Activated naive CD4-positive, alpha-beta T cell treated with anti-CD3 and anti-CD28 coated beads, Interleukin-2, amount 50 U/mL, for 16 hours (primary cell): Measurements from ENCODE around the gene PDE8A.
A peak's percentile ranks its signal among the peaks of the same experiment; 100 is the strongest.
"Not testable (repeated sequence)": the region's sequence is repeated elsewhere in the genome, so short reads cannot be mapped to it uniquely, and the experiment has no call there.

Experiments
- DNase-seq: peaks from one replicate; pipeline ENCODE4 v3.0.0-alpha.2; 2020

PDE8A gene

DNA sequence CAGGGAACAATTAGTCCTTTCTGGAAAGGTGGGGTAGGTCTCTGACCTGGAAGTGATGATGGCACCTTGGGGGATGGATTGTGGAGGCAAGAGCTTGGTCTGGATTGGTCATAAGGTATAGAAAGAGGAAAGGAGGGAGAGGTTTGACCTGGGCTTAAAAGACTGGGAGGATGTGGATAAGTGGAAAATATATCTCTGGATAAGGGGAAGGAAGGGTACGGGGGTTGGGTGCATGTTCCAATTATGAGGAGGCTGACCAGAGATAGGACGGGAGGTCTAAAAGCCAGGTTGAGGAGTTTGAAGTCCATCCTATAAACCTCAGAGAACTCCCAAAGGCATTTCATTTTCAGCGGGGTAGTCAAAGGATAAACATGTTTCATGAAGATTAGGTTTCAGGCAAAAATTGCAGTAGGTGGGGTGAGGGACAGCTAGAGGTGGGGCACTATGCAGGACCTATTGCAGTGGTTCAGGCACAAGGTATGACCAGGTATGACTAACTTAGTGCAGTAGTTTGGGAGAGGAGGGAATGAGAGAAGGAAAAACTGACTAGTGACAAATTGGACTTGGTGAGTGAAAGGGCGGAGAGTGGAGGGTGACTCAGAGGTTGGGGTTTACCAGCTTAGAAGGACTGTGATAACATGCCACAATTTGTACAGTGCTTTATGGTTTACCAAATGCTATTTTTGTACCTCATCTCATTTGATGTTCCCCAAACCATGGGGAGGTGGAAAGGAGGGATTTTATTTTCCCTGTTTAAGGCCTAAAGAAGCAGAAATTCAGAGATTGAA is 10.7 kb downstream of the PDE8A start:
- DNase-seq = peak; percentile 46

DNA sequence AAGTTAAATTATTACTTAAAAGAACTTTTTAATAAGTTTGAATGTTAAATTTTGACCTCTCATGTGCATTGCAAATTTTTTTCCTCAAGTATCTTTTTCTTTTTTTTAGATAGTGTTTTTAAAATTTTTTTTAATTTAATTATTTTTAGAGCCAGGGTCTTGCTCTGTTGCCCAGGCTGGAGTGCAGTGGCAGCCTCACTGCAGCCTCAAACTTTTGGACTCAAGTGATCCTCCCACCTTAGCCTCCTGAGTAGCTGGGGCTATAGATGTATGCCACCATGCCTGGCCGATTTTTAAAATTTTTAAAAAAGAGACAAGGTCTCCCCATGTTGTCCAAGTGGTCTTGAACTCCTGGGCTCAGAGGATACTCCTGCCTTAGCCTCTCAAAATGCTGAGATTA is 14.4 kb downstream of the PDE8A start:
- no peak for DNase-seq

DNA sequence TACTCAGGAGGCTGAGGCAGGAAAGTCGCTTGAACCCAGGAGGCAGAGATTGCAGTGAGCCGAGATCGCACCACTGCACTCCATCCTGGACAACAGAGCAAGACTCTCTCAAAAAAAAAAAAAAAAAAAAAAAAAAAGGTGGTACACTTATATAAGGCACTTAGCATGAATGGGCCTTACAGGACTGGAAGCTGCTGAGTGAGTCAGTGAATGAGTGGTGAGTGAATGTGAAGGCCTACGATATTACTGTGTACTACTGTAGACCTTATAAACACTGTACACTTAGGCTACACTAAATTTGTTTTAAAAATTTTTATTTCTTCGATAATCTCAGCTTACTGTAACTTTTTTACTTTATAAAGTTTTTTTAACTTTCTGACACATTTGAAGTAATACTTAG is 15.1 kb downstream of the PDE8A start:
- not testable (repeated sequence) for DNase-seq

DNA sequence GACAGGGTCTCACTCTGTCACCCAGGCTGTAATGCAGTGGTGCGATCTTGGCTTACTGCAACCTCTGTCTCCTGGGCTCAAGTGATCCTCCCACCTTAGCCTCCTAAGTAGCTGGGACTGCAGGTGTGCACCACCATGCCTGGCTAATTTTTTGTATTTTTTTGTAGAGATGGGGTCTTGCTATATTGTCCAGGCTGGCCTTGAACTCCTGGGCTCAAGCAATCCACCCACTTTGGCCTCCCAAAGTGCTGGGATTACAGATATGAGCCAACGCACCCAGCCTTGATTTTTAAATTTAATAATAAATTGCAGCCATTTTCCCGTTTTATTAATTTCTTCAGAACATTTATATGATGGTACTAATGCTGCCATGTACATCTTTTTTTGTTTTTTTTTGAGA is 15.6 kb downstream of the PDE8A start:
- not testable (repeated sequence) for DNase-seq

DNA sequence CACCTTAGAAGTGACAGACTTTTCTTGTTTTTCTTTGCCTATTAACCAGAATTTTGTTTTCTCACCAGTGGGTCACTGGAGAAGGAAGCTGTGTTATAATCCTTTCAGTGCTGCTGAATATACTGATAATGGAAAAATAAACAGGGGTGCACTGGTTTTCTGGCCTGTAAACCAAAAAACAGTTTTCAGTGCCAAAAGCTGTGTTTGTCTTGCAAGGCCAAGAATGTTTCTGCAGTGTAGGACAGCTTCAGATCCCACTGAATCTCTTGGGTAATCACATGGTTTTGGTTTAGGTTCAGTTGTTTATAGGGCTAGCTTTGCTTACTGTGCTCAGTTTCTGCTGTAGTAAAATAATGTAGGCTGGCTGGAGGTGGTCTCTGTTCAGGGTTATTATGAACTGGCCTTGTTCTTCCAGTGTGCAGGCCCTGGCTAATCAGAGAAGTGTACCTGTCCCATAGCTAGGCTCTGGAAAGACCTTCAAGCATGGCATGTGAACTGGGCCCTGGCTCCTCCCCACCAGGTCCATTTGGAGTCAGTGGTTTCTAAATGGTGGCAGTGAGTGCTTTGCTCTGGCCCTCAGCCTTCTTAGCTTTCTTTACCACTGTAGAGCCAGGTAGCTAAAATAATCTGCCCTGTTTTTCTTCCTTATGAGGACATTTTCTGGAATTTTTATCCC is 18.7 kb downstream of the PDE8A start:
- no peak for DNase-seq

DNA sequence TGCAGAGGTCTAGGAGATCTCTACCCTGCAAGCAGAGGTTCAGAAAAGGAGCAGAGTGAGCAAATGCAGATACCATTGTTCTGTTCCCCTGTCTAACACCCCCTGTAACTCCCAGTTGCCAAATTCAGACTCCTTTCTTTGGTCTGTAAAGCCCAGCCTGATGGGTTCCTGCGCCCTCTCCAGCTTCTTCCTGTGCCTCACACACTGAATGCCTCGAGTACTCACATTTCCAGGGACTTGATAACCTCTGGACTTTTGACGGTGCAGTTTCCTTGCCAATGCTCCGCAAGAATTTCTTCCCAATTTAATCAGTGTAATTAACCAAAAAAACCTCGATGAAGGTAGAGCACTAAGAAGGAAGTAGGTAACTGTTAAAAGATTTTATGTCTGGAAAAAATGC is 19.3 kb downstream of the PDE8A start:
- no peak for DNase-seq

DNA sequence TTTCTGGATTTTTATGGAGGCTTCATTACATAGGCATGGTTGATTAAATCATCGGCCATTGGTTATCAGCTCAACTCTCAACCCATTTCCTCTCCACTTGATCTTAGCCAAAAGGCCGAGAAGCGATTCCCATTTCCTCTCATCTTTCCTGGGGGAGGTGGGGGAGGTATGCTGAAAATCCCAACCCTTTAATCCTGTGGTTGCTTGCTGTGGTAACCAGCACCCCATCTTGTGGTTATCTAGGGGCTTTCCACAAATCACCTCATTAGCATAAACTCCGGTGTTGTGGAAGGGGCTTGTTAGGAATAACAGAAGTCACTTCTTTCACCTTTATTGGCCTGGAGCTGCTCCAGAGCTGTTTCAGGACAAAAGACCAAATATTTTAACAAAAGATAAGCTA is 20.9 kb downstream of the PDE8A start:
- no peak for DNase-seq

DNA sequence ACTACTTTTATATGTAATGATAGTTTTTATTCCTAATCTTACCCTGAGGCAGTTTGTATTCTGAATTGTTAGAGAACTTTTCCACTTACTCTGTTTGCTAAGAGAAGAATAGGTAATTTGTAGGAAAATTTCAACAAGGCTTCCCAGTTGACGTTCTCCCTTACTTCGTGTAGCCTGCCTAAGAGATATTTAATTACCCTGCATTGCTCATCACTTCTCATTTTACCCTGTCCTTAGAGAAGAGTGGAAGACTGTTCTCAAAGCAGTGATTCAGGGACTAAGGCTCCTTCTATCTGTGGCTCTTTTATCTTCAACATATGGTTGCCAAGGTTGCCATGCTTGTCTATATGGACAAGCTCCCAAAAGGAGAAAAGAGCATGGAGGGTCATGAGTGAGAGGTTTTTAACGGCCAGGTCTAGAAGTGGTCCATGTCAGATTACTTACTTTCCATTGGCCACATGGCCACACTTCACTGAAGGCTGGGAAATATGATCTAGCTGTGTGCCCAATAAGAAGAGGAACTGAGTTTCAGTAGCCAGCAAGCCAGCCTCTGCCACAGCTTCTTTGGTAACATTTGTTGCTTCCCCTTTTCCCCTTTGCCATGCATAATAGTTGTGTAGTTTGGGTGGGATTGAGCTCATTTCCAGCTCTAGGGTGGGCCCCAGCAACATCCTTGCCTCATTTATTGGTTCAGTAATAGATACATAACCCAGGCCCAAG is 22.1 kb downstream of the PDE8A start:
- no peak for DNase-seq

DNA sequence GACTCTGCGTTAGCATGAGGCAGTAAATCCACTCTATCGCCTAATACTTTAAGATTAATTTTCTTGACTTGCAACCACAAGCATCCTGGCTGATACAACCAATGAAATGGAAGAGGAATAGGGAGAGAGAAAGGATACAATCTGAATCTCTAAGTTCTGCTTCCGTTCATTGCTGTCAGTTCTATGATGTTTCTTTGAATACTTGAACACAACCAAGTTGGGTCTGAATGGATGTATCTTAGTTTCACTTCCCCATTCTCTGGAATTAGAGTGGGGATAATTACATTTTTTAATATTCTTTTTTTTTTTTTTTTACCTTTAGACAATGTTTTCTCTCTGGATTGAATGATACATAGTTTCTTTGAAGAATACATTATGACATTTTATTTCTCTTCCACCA is 22.9 kb downstream of the PDE8A start:
- no peak for DNase-seq

DNA sequence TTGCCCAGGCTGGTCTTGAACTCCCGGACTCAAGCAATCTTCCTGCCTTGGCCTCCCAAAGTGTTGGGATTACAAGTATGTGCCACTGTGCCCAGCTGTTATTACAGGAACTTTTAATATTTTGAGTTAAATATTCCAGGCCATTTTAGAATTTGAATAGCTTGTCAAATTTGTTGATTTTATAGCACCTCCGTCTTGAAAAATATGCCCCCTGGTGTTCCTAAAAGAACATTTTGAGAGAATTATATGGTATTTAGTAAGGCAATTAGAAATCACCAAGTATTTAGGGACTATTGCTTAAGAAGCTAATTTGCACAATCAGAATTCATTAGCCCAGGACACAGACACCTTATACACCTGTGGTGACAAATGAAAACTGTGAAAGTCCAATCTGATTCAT is 23.7 kb downstream of the PDE8A start:
- DNase-seq = no peak

DNA sequence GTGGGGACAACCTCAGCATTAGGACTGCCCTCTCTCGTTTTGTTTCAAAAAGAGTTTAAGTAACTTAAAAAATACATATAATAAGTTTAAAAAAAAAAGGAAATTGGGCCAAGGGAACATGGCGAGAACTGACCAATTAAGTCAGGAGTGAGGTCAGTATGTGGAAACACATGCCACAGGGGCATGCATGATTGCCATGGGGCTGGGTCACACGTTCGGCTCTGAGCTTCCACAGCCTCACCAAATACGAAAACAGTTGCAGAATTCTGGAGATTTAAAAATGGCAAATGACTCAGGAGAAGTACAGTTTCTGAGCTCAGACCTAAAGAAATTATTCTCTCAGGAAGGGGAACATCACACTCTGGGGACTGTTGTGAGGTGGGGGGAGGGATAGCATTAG is 24.1 kb downstream of the PDE8A start:
- DNase-seq = no peak

DNA sequence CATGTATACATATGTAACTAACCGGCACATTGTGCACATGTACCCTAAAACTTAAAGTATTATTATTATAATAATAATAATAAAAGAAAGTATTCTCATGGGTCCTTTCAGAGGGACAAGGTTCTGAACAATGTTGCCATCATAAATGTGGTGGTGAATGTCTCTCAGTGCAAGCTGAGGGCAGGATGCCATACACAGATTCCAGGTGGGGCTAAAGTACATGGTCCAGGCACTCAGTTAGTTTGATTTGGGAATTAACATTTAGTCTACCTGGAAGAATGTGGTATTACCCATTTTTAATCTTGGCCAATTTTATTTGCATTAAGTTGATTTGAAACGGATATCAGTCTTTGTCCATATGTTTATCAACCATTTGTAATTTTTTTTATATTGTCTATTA is 24.5 kb downstream of the PDE8A start:
- DNase-seq = no peak

DNA sequence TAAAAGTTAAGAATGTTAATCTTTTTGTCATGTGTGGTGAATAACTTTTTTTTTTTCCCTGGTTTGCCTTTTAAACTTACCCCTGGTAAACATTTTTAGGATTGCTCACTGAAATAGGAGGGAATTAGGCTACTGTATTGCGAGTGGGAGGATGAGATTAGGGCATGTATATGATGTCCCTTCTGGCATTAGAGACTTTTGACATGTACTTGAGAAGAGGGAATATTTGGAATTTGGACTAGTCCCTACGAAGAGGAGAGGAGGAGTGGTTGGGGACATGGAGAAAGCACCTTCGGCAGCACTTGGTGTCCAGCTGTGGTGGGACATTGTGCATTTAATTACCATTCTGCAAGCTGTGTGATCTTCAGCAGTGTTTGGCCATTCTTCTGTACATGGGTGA is 25.0 kb downstream of the PDE8A start:
- no peak for DNase-seq

DNA sequence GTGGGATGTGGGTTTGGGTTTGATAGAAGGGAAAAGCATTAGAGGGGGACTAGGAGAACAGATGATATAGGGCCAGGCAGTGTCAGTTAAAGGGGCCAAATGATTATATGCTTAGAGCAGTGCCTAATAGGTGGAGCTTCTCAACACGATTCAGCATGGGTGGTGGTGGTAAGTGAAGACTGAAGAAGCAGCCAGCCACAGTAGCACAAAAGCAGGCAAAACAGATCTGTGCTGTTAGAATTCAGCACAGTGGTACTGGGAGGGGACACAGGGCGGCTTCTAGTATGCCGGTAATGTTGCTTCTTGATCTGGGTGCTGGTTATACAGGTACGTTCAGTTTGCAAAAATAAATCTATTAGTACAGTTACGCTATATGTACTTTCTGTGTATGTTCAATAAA is 25.5 kb downstream of the PDE8A start:
- no peak for DNase-seq

DNA sequence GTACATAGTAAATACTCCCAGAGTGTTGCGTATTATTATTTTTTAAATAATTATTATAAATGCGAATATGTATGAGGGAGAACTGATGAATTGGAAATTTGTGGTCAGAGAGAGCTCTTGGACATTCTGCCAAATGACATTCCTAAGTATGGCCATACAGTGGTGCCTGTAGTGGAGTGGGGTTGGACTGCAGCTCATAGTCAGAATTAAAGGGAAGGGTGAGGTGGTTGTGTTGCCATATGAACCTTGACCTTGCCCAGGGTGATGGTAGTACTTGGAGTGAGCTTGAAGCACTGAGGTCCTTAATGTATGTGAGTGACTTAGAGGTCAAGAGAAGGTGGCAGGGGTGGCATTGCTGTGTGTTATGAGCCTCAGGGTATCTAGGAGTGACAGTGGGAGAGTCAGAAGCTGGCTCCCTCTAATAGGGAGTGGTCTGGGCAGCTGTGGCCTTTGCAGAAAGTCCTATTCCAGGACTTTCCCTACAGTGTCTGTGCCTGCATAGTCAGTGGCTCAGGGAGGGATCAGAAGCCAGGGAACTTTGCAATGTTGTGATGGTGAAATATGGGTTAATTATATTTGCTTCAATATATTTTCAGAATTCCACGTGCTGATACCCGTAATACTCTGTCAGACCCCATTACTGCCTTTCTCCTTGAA is 26.2 kb downstream of the PDE8A start:
- no peak for DNase-seq

DNA sequence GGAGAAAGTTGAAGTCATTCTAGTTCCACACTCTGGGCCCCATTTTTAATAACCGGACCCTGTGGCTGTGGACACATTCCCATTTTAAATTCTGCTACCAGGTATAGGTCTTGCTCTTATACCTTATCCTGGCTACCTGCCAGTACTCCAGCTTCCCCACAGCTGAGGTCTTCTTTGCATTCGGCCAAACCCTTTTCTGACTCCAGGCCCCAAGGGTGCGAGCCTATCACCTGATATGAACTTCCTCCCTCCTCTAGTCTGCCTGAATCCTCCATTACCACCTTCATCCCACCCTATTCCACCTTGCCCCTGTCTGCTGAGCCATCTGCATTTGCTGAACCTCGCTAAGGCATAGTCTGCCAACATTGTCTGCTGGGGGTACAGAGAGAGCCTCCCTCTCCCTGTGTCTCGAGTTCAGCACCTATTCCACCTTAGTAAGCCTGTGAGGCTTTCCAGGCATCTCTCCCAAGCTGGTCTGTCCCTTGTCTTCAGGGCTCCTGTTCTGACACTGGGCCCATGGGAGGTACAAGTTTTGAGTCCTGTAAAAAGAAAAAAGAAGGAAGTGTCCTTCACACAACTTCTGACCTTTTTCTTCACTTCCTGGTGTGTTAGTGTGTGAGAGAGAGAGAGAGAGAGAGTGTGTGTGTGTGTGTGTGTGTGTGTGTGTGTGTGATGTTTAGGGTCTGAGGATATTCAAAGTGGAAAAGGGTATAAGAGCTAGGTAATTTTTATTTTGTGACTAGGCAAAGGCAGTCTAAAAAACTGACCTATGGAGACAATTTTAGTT is 27.0 kb downstream of the PDE8A start:
- DNase-seq = no peak

DNA sequence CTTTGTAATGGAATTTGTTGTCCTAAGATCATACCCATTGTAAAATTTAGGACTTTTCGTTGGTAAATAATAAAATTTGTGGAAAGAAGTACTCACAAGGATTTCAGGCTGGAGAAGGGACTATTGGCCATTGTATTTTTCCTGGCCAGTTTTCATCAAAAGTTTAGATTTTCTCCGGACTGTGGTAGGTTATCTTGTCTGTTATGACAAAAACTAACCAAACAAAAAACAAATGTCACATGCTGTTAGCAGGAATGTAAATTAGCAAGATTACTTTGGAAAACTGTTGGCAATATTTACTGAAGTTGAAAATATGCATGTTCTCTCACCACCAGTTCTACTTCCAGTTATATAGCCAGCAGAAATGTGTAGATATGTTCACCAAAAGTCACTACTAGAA is 27.8 kb downstream of the PDE8A start:
- no peak for DNase-seq

DNA sequence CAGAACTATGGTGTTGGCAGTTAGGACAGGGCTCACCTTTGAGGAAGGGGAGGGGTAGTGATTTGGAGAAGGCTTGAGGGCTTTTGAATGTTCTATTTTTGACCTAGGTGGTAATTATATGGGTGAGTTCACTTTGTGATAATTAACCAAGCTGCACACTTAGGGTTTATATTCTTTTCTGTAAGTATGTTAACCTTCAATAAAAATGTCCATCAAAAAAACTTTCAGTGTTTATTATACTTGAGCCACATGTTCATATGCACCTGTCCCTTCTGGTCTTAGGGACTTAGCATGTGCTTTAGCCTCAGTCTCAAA is 28.4 kb downstream of the PDE8A start:
- no peak for DNase-seq

DNA sequence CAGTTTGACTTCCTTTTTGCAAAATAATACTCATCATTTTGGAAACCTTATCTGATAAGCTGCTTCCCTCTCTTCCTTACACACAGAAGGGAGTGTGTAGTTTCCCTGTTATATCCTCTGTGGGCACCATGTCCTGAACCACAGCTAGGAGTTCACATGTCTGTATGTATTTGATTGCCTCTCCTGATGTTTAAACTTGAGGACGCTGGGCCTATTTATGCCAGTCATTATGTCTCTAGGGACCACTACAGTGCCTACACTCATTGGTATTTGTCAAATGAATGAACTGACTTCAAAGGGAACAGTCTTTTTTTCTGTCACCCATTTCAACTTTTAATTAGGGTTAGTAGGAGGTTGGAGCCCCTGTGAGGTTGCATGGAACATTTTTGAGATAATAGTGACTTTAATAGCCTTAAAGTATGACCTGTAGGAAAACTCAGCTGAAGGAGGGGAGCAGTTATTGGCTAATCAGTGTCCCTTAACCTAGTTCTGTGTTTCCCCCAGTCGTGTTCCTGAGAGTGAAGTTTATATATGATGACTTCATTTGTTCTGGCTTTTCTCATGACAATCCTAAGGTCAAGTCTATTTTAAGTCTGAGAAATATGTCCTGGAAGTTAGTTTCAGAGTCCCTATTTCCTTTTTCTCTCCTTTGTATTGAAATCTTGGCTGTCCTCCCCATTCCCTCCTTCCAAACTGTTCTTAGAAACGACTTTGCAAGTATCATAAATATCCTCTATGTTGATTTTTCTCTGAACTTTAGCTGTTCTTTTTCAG is 28.9 kb downstream of the PDE8A start:
- DNase-seq = no peak

DNA sequence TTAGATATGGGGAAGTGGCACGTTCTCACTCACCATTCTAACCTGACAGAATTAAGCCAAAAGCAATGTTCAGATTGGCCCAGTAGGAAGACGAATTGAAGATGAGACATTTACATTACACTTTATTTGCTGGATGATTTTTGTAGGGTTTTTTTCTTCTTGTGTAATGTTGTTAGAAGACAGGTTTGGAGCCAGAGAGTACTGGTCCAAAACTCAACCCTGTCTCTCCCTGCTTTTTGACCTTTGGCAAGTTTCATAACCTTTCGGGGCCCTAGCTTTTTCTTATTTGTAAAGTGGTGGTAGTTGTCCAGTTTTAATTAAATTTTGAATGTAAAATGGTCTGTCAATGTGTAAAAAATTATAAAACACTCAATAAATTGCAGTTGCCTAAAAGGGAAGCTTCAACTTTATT is 29.5 kb downstream of the PDE8A start:
- DNase-seq = no peak

DNA sequence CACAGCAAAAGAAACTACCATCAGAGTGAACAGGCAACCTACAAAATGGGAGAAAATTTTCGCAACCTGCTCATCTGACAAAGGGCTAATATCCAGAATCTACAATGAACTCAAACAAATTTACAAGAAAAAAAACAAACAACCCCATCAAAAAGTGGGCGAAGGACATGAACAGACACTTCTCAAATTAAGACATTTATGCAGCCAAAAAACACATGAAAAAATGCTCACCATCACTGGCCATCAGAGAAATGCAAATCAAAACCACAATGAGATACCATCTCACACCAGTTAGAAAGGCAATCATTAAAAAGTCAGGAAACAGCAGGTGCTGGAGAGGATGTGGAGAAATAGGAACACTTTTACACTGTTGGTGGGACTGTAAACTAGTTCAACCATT is 30.1 kb downstream of the PDE8A start:
- not testable (repeated sequence) for DNase-seq

DNA sequence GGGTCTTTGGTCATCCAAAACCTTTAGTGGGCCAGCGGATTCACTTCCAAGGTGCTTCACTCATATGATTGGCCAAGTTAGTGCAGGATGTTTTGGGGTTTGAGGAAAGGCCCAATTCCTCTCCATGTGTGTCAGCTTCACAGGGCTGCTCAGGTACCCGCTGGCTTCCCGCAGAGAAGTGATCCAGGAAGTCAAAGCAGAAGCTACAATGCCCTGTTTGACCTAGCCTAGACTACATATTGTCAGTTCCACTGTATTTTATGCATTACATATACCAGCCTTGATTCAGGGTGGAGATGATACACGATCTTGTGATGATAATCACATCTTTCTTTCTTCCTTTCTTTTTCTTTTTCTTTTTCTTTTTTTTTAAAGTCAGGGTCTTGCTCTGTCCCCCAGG is 32.1 kb downstream of the PDE8A start:
- no peak for DNase-seq
